GM21576 (cell line): ENCODE data around the gene EPHB3.

Experiments used
- ATAC-seq: cut with Tn5 transposase; IDR thresholded peaks from one replicate; pipeline ENCODE4 v1.9.1; 2021; ENCODE audit warnings: mild to moderate bottlenecking, moderate library complexity; ENCODE audit not compliant: unreplicated experiment

EPHB3 gene

GRCh38 chr3:184578822-184579221 lies 17.2 kb downstream of the EPHB3 start:
- ATAC-seq = no peak

DNA sequence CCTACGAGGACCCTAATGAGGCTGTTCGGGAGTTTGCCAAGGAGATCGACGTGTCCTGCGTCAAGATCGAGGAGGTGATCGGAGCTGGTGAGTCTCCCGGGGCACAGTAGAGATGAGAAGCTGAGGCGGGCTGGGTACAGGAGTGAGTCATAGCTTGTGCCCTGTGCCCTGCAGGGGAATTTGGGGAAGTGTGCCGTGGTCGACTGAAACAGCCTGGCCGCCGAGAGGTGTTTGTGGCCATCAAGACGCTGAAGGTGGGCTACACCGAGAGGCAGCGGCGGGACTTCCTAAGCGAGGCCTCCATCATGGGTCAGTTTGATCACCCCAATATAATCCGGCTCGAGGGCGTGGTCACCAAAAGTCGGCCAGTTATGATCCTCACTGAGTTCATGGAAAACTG lies 17.9 kb downstream of the EPHB3 start:
- ATAC-seq = no peak

- no peak for ATAC-seq
Observed at GRCh38 chr3:184580376-184580775, 18.8 kb downstream of the EPHB3 start.

GRCh38 chr3:184581331-184581855 lies 19.8 kb downstream of the EPHB3 start:
- no peak for ATAC-seq

DNA sequence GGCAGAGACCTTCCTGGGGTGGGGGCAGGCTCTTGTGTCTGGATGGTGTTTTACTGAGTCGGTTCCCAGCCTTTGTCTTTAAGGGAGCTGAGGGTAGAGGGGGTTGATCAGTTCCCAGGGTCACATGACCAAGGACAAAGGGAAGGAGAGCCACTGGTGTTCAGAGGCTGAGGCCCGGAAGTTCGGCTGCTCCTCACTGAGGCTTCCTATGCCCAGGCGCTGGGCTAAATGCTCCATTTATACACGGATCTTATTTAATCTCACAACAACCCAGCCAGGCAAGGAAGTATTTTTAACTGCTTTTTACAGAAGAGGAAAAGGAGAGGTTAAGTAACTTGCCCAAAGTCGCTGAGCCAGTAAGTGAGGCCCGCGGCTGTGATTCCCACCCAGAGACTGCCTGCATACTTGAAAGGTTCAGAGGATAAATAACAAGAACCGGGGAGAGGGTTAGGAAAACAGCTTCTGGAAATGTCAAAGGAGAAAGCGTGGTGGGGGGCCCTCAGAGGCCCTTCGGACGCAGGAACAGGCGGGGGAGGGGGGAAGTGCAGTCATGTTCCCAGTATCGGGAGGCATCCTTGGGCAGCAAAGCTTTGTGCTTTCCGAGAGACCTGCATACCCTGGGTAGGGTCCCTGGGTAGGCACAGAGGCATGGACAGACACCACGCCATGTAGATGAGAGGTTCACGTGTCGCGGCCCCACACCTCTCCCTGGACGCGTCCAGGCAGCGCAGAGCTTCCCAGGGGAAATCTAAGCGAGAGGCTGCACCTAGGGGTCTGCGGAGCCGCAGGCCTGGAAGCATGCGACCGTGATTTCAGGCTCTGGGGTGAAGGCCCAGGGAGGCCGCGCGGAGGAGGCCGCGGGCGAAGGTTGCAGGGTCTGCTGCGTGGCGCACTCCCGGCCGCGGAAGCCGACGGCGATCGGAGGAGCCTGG lies 21.3 kb downstream of the EPHB3 start:
- ATAC-seq = no peak

DNA sequence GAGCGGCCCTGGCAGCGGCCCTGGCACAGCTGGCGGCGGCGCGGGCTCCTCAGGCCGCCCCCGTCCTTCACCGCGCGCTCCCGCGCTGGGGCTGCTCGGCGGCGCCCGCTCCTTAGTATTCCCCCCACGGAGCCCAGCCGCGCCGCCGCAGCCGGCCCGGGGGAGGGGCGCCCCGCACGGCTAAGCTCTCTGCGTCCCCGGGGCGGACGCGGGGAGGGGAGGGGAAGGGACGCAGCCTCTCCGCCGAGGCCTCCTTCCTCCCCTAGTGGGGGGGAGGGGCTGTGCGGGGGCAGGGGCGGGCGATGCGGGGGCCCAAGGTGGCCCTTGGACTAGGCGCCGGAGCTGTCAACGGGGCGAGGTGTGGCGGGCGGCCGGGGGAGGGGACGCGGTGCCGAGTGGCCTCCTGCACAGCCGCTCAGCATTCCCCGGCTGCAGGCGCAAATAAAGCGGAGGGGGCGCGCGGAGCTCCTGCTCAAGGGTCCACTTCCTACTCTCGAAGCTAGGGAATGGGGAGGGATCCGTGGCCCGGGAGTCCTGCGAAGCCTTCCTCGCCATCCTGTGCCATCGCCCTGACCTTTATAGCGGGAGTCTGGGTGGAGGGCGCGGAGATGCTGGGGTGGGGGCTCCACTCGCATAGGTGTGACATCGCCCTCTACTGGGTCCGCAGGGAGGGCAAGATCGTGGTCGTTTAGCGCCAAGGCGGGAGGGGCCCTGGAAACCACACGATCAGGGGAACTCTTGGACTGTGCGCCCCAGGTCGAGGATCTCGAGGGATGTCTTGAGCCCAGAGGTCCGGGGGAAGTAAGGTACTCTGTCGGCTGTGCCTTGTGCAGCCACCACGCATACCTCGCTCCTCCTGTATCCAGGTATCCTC lies 22.2 kb downstream of the EPHB3 start:
- ATAC-seq = no peak

- ATAC-seq = no peak
Observed at GRCh38 chr3:184584464-184584891, 22.9 kb downstream of the EPHB3 start.

- no peak for ATAC-seq
Observed at GRCh38 chr3:184585545-184585944, 24.0 kb downstream of the EPHB3 start.

GRCh38 chr3:184586851-184587250 lies 25.3 kb downstream of the EPHB3 start:
- ATAC-seq = no peak

DNA sequence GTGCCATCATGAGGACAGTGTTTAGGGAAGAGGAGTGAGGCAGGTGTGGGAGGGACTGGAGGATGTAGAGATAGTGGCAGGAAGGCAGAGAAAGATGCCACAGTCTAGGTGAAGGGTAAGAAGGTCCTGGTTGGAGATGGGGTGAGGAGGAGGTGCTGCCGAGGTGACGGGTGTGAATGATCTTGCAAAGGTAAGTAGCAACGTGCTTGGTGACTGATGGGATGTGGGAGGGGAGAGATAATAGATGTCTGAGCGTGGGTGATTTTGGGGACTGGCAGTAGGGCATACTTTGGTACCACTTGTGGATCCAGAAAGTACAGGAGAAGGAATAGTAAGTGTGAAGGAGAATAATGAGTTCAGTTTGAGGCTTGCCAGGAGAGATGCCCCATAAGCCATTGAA lies 27.2 kb downstream of the EPHB3 start:
- ATAC-seq = no peak

- no peak for ATAC-seq
Observed at GRCh38 chr3:184590795-184591194, 29.2 kb downstream of the EPHB3 start.

- ATAC-seq = no peak
Observed at GRCh38 chr3:184591789-184592188, 30.2 kb downstream of the EPHB3 start.

DNA sequence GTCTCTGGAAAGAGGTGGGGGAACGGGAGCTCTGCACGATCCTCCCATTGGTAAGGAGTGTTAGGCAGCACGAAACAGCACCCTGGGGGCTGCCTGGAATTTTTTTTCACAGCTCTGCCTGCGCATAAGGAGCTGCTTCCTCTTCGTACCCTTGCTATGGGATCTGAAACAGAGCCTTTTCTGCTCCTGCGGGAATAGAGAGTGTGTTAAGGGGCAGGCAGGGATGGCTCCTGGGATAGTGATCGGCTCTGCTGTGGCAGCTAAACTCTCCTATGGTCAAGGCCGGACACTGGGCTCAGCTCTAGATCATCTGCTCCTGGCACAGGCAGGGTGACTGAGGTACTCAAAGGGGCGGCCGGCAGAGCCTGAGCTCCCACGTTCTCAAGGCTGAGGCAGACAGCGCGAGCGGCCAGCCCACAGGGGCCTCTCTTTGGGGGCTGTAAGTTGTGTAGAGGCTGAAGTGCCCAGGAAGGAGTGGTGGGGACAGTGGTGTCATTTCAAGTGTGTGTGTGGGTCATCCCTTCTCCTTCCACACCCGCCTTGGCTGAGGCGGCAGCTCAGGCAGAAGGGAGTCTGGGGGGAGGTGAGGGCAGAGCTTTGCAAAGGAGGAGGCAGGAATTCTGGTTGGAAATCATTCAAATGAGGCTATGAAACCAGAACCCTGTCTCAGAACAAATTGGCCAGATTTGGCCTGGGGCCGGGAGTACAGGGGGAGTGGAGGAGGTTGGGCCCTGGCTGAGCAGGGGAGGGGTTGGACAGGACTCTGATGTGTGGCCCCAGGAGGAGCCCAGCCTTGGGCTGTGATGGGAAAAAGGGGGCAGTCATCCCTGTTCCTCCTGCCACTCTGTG lies 31.0 kb downstream of the EPHB3 start:
- no peak for ATAC-seq

- ATAC-seq = no peak
Observed at GRCh38 chr3:184593220-184593927, 31.8 kb downstream of the EPHB3 start.

GRCh38 chr3:184593928-184594303 lies 32.3 kb downstream of the EPHB3 start:
- no peak for ATAC-seq

- no peak for ATAC-seq
Observed at GRCh38 chr3:184594371-184595001, 32.9 kb downstream of the EPHB3 start.

DNA sequence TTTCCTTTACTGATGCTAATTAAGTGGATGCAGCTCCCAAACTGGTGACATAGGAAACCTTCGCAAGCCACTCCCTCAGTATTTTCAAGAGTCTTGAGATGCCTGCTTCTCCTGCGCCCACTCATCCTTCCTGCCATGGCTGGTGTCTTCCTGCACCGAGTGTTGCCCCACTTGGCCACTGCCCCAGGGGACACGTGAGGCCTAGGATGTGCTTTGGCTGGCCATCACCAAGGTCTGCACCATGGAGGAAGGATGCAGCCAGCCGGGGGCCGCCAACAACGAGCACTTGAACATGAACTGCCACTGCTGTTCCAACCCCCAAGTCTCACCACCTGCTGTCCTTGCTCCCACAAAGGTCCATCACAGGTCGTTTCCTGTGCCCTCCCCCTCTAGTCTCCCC lies 34.1 kb downstream of the EPHB3 start:
- no peak for ATAC-seq

DNA sequence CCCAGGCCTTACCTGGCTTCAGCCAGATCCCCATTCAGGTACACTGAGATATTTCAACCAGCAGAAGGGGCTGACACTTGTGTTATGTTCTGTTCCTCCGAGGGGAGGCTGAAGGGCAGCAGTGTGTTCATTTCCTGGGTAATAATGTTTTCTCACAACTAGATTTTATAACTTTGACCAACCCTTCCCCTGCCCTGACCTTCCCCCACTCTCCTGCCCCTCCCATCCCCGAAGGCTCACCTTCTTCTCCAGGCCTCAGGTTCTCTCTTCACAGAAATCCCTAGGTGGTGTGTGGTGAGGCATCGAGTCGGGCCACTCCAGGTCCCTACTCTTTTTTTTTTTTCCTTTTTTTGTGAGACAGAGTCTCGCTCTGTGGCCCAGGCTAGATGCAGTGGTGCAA lies 34.6 kb downstream of the EPHB3 start:
- no peak for ATAC-seq

- no peak for ATAC-seq
Observed at GRCh38 chr3:184596886-184597575, 35.4 kb downstream of the EPHB3 start.
